PC-9 (cell line): Measurements from ENCODE around the gene CEBPB. TPM values are rescaled to one million over a fixed set of nuclear protein-coding genes. Genes with fewer than 3 reads are reported as not detected.

ENCODE experiments used
- BruUV-seq: library from RNA; stranded (reverse); fragments of 400-500 nt; replicated peaks from 2 replicates; lab custom pipeline; 2021; lab: Mats Ljungman, UMichigan
- CTCF ChIA-PET: fragments of 300-600 bp; sonication (Branson Sonifier 250); formaldehyde crosslinking; loops from one replicate; lab custom pipeline; 2022; ENCODE audit warnings: antibody characterized with exemption; lab: Charles Lee
- POLR2A ChIA-PET: fragments of 300-600 bp; sonication (Branson Sonifier 250); formaldehyde crosslinking; loops from one replicate; lab custom pipeline; 2022; ENCODE audit warnings: antibody characterized with exemption; ENCODE audit not compliant: unreplicated experiment; lab: Charles Lee
- DNase-seq, 2 experiments: peaks; one replicate each; pipeline versions ENCODE4 v3.0.0 to v3.0.0-alpha.2; 2015 to 2022; ENCODE audit warnings: mixed read lengths in 1 of 2
- H2AFZ ChIP-seq: fragments of 200-600 bp; sonication (generic); 2 replicates; pipeline ENCODE4 v1.8.1; 2017; ENCODE audit warnings: antibody characterized with exemption
- H3F3A ChIP-seq: fragments of 200-600 bp; sonication (generic); 2 replicates; pipeline ENCODE4 v1.8.1; 2017; ENCODE audit warnings: antibody characterized with exemption, mild to moderate bottlenecking, low read depth; ENCODE audit not compliant: insufficient read depth
- H3K27ac ChIP-seq: fragments of 200-600 bp; sonication (generic); 2 replicates; pipeline ENCODE4 v1.6.1; 2016; ENCODE audit warnings: mixed run types
- H3K27me3 ChIP-seq: fragments of 200-600 bp; sonication (generic); 2 replicates; pipeline ENCODE4 v1.6.1; 2016; ENCODE audit warnings: low read depth, mixed run types; ENCODE audit not compliant: insufficient read depth
- H3K36me3 ChIP-seq: fragments of 200-600 bp; sonication (generic); 2 replicates; pipeline ENCODE4 v1.6.1; 2016; ENCODE audit warnings: low read depth, mixed run types
- H3K4me1 ChIP-seq: fragments of 200-600 bp; sonication (generic); replicated peaks from 2 replicates; pipeline ENCODE4 v1.6.1; 2016; ENCODE audit warnings: mixed run types; ENCODE audit not compliant: insufficient read depth
- H3K4me2 ChIP-seq: fragments of 200-600 bp; sonication (generic); 2 replicates; pipeline ENCODE4 v1.6.1; 2017; ENCODE audit warnings: mixed run types
- H3K4me3 ChIP-seq: fragments of 200-600 bp; sonication (generic); 2 replicates; pipeline ENCODE4 v1.6.1; 2016; ENCODE audit warnings: mixed run types
- H3K79me2 ChIP-seq: fragments of 200-600 bp; sonication (generic); 2 replicates; pipeline ENCODE4 v1.6.1; 2017; ENCODE audit warnings: low read depth, mixed run types
- H3K9me2 ChIP-seq: fragments of 200-600 bp; sonication (generic); 2 replicates; pipeline ENCODE4 v1.8.1; 2017; ENCODE audit warnings: mild to moderate bottlenecking; ENCODE audit not compliant: insufficient read depth
- H3K9me3 ChIP-seq: fragments of 200-600 bp; sonication (generic); 2 replicates; pipeline ENCODE4 v1.8.1; 2016; ENCODE audit warnings: low read depth; ENCODE audit not compliant: insufficient read depth
- H4K20me1 ChIP-seq: fragments of 200-600 bp; sonication (generic); 2 replicates; pipeline ENCODE4 v1.8.1; 2017; ENCODE audit not compliant: insufficient read depth
- EZH2 ChIP-seq: fragments of 200-600 bp; sonication (generic); IDR thresholded peaks from 2 replicates; pipeline ENCODE4 v1.8.0; 2017; ENCODE audit warnings: antibody characterized with exemption, low read depth
- intact Hi-C: fragments of 100-400 bp; cut with micrococcal nuclease; formaldehyde crosslinking; loops from one replicate; pipeline ENCODE4 v1.10.0; 2022; ENCODE audit not compliant: unreplicated experiment
- total RNA-seq: library from RNA; stranded (reverse); gene quantifications from 2 replicates; pipeline ENCODE4 v1.2.3, GENCODE V29; 2021
- TF ChIP-seq, protein P1 (sequence below): fragments of 200-600 bp; sonication (generic); conservative IDR thresholded peaks from 2 replicates; pipeline ENCODE4 v1.6.1; 2017; ENCODE audit warnings: mixed run types, antibody characterized with exemption, mild to moderate bottlenecking, moderate library complexity

The CEBPB gene
- total RNA-seq, 1 experiment from 2014 or later, result 112 TPM

DNA sequence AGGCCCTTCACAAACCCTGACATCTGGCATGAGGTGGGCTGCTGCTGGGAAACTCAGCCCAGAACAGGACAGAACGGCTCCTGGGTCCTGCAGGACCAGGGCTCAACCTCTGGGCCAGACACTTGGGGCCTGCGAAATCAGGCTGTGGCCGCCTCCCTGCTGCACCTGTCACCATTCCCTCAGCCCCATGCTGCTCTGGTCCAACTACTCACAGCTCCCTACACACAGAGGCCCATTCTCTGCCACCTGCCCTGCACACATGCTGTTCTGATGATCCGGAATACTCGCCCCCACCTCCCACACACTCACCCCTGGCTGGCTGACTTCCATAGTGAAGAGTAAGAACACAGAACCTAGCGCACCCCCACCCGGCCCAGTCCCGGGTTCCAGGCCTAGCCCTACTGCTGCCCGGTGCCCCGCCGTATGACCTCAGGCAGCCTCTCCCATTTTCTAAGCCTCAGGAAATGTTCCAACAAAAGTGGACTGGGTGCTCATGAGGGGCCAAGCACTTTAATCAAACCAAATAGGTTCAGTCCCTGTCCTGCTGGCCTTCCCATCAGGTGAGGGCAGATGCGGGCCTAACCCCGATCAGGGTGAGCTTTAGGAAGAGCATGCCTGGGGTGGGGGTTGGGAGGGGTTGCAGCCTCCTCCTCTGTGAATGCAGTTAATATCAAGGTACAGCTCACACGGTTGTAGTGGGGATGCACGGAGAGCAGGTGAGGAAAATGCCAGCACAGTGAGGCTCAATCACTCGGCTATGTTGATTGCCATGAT, 41.0 kb upstream of the CEBPB start:
- BruUV-seq, result no TSS peak

DNA sequence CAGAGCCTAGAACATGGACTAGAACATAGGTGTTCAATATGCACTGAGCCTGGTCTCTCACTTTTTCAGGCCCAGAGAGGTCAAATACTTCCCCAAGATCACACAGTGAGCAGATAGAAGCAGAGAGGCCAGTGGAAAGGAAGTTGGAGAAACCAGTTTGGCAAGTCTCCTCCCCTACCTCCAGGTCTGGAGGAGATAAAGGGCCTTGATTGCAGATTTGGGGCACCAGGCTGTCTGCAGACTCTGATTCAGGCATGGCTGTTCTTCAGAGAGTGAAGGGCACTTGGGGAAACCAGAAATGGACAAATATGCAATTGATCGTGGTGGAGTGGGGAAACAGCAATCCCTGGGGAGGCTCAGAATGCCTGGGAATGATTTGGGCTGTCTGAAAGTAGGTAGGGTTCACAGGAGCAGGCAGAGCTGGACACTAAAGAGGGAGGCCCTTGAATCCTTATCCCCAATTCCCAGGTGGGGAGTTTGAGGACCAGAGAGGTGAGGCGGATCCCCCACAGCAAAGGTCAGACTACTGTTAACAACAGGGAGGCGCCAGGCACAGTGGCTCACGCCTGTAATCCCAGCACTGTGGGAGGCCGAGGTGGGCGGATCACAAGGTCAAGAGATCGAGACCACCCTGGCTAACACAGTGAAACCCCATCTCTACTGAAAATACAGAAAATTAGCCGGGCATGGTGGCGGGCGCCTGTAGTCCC, 39.4 kb upstream of the CEBPB start:
- H3K4me1 ChIP-seq, result peaks cover 59% of the 10 kb centered on the region
- intact Hi-C loops, result loop anchor here (5.0 kb wide), 1 partner anchor 39 kb away; the partner anchor contains the start of gene UBE2V1
- POLR2A ChIA-PET, result no interaction called here

More for the DNA sequence above, 41.0 kb upstream of the CEBPB start:
- Histone ChIP-seq H3K4me2 (no peak overlapping the region), H3F3A (peaks cover 42% of the 10 kb centered on the region), H3K27ac (no peak overlapping the region), H3K9me3 (no peaks in the 10 kb centered on the region), H3K79me2 (peaks cover 79% of the 10 kb centered on the region), H3K27me3 (no peaks in the 10 kb centered on the region), H4K20me1 (no peaks in the 10 kb centered on the region; the same call in 1 of the 2 replicates), H3K4me3 (no peak overlapping the region), H3K4me1 (peaks cover 74% of the 10 kb centered on the region), H2AFZ (no peak overlapping the region), H3K36me3 (no peaks in the 10 kb centered on the region), H3K9me2 (no peaks in the 10 kb centered on the region)
- TF ChIP-seq, protein P1, sequence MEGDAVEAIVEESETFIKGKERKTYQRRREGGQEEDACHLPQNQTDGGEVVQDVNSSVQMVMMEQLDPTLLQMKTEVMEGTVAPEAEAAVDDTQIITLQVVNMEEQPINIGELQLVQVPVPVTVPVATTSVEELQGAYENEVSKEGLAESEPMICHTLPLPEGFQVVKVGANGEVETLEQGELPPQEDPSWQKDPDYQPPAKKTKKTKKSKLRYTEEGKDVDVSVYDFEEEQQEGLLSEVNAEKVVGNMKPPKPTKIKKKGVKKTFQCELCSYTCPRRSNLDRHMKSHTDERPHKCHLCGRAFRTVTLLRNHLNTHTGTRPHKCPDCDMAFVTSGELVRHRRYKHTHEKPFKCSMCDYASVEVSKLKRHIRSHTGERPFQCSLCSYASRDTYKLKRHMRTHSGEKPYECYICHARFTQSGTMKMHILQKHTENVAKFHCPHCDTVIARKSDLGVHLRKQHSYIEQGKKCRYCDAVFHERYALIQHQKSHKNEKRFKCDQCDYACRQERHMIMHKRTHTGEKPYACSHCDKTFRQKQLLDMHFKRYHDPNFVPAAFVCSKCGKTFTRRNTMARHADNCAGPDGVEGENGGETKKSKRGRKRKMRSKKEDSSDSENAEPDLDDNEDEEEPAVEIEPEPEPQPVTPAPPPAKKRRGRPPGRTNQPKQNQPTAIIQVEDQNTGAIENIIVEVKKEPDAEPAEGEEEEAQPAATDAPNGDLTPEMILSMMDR, result no peak
- TF ChIP-seq EZH2, result no peak
- DNase-seq, result no peak
- ChIA-PET POLR2A (interaction anchor here (0.6 kb wide), 1 partner anchor 36 kb away, joined by 10 read pairs; no protein-coding TSS in a partner anchor), CTCF (interaction anchor here (0.6 kb wide), 2 partner anchors 14 to 233 kb away, joined by 3 to 8 read pairs; no protein-coding TSS in a partner anchor)
- intact Hi-C loops, result loop anchor here (5.0 kb wide), 1 partner anchor 37 kb away; the partner anchor contains the start of gene UBE2V1

More for the DNA sequence above, 39.4 kb upstream of the CEBPB start:
- H3K9me2 ChIP-seq, result no peaks in the 10 kb centered on the region
- H4K20me1 ChIP-seq, result no peaks in the 10 kb centered on the region; the same call in 1 of the 2 replicates
- no peaks in the 10 kb centered on the region for H3K9me3 ChIP-seq
- peak overlapping the region; percentile 21; the same call in 1 of the 2 replicates for H3K4me3 ChIP-seq
- CTCF ChIA-PET, result interaction anchor here (2.2 to 2.7 kb wide), 2 partner anchors 21 to 35 kb away, joined by 10 to 11 read pairs; no protein-coding TSS in a partner anchor
- no peak overlapping the region for H2AFZ ChIP-seq
- peak overlapping the region; percentile 37 for H3K27ac ChIP-seq
- no TSS peak for BruUV-seq
- no peaks in the 10 kb centered on the region for H3K27me3 ChIP-seq
- H3F3A ChIP-seq, result peaks cover 32% of the 10 kb centered on the region; the same call in 1 of the 2 replicates
- H3K4me2 ChIP-seq, result peak overlapping the region; percentile 95
- DNase-seq, result peak; percentile 61 to 87
- no peaks in the 10 kb centered on the region for H3K36me3 ChIP-seq
- TF ChIP-seq EZH2, result no peak
- TF ChIP-seq, protein P1, result no peak
- peaks cover 68% of the 10 kb centered on the region for H3K79me2 ChIP-seq
